B cell (primary cell): ENCODE measurements around the gene FAM149B1. TPM values are rescaled to one million over a fixed set of nuclear protein-coding genes. Genes with fewer than 3 reads are reported as not detected.

Experiments used
- ATAC-seq: fragments of 200-7000 bp; cut with Tn5 transposase; one replicate; pipeline ENCODE4 v1.10.0; 2021; ENCODE audit warnings: low read depth, mild to moderate bottlenecking, moderate number of reproducible peaks, moderate library complexity
- CTCF ChIA-PET: fragments of 350-600 bp; sonication (Branson Sonifier 250); formaldehyde crosslinking; loops from one replicate; lab custom pipeline; 2021; ENCODE audit warnings: antibody characterized with exemption, inconsistent platforms; lab: Charles Lee
- POLR2A ChIA-PET: fragments of 350-600 bp; sonication (Branson Sonifier 250); formaldehyde crosslinking; loops from one replicate; lab custom pipeline; 2021; ENCODE audit warnings: antibody characterized with exemption; lab: Charles Lee
- DNase-seq: peaks from one replicate; pipeline ENCODE4 v3.0.0; 2013
- H2AFZ ChIP-seq: 2 replicates; pipeline ENCODE4 v1.6.1; 2012; ENCODE audit warnings: mild to moderate bottlenecking, low read depth, low read length; ENCODE audit not compliant: insufficient read depth, poor library complexity, severe bottlenecking
- H3K27ac ChIP-seq, 2 donors: 1 replicate in 1 of 2; 2 replicates in 1 of 2; pipeline ENCODE4 v1.5.1; 2012 to 2013; ENCODE audit warnings: low read length in 2 of 2, mild to moderate bottlenecking in 2 of 2, moderate library complexity in 1 of 2
- H3K27me3 ChIP-seq, 4 experiments: fragments of 200-600 bp in 1 of 4; sonication (generic) in 1 of 4; replicated peaks in 1 of 4; 1 replicate in 2 of 4; 2 replicates in 2 of 4; pipeline versions ENCODE4 v1.6.1 to v1.7.0; 2013 to 2016; ENCODE audit warnings: low read length in 3 of 4, mild to moderate bottlenecking in 2 of 4, mixed read lengths in 1 of 4, moderate library complexity in 1 of 4; ENCODE audit not compliant: insufficient read depth in 4 of 4, control insufficient read depth in 3 of 4; ENCODE audit errors: control extremely low read depth in 1 of 4
- H3K36me3 ChIP-seq, 2 experiments: replicated peaks in 1 of 2; 1 replicate in 1 of 2; 2 replicates in 1 of 2; pipeline versions ENCODE4 v1.6.1 to v1.7.1; 2013; ENCODE audit warnings: low read length in 1 of 2; ENCODE audit not compliant: insufficient read depth in 2 of 2, control insufficient read depth in 1 of 2; ENCODE audit errors: control extremely low read depth in 1 of 2, extremely low read depth in 1 of 2
- H3K4me1 ChIP-seq, 2 donors: fragments of 200-600 bp in 1 of 2; sonication (generic) in 1 of 2; 1 replicate in 1 of 2; 2 replicates in 1 of 2; pipeline versions ENCODE4 v1.5.1 to v1.6.1; 2013 to 2017; ENCODE audit warnings: low read length in 2 of 2; ENCODE audit not compliant: control insufficient read depth in 2 of 2, insufficient read depth in 2 of 2
- H3K4me2 ChIP-seq: replicated peaks from 2 replicates; pipeline ENCODE3; 2012; ENCODE audit warnings: mild to moderate bottlenecking, low read depth, low read length; ENCODE audit not compliant: poor library complexity, severe bottlenecking
- H3K4me3 ChIP-seq, 5 experiments: fragments of 200-600 bp in 1 of 5; sonication (generic) in 1 of 5; 1 replicate in 3 of 5; 2 replicates in 2 of 5; pipeline versions ENCODE4 v1.5.1 to v1.7.0; 2011 to 2016; ENCODE audit warnings: low read length in 4 of 5, mild to moderate bottlenecking in 4 of 5, low read depth in 2 of 5, control low read depth in 1 of 5, moderate library complexity in 1 of 5; ENCODE audit not compliant: insufficient read depth in 1 of 5; ENCODE audit errors: control extremely low read depth in 1 of 5, extremely low read depth in 1 of 5
- H3K79me2 ChIP-seq: fragments of 200-600 bp; sonication (generic); one replicate; pipeline ENCODE4 v1.6.0; 2016; ENCODE audit warnings: low read length; ENCODE audit not compliant: control insufficient read depth, insufficient read depth
- H3K9ac ChIP-seq: fragments of 200-600 bp; sonication (generic); 2 replicates; pipeline ENCODE4 v1.6.1; 2017; ENCODE audit warnings: mild to moderate bottlenecking, low read length, moderate library complexity
- H3K9me3 ChIP-seq, 3 donors: one replicate each; pipeline versions ENCODE4 v1.6.1 to v1.7.1; 2013; ENCODE audit warnings: low read length in 2 of 3; ENCODE audit not compliant: control insufficient read depth in 2 of 3, insufficient read depth in 1 of 3; ENCODE audit errors: control extremely low read depth in 1 of 3
- H4K20me1 ChIP-seq: 2 replicates; pipeline ENCODE4 v1.6.0; 2012; ENCODE audit warnings: mild to moderate bottlenecking, low read length; ENCODE audit not compliant: insufficient read depth, control insufficient read depth, poor library complexity, severe bottlenecking
- H3K27ac Mint-ChIP-seq: one replicate; pipeline ENCODE4 v1.8.0; 2021; ENCODE audit warnings: mixed read lengths
- H3K27me3 Mint-ChIP-seq: one replicate; pipeline ENCODE4 v1.8.0; 2021; ENCODE audit warnings: mixed read lengths
- H3K4me1 Mint-ChIP-seq: one replicate; pipeline ENCODE4 v1.8.0; 2021; ENCODE audit warnings: mixed read lengths
- H3K4me3 Mint-ChIP-seq: one replicate; pipeline ENCODE4 v1.8.0; 2021; ENCODE audit warnings: mixed read lengths
- H3K9me3 Mint-ChIP-seq: one replicate; pipeline ENCODE4 v1.8.0; 2022; ENCODE audit warnings: mixed read lengths; ENCODE audit not compliant: insufficient read depth
- EZH2 ChIP-seq: IDR thresholded peaks from 2 replicates; pipeline ENCODE4 v1.6.1; 2012; ENCODE audit warnings: borderline replicate concordance, low read depth, mild to moderate bottlenecking, moderate library complexity, low read length; ENCODE audit not compliant: insufficient read depth, poor library complexity, severe bottlenecking
- WGBS: methylation state at CpG from one replicate; pipeline ENCODE4 v1.1.5; 2013; ENCODE audit warnings: missing lambda C conversion rate; ENCODE audit not compliant: insufficient coverage; 5-methylcytosine and 5-hydroxymethylcytosine counted together
- intact Hi-C: fragments of 100-400 bp; cut with micrococcal nuclease; formaldehyde crosslinking; loops from one replicate; pipeline ENCODE4 v1.10.0; 2022
- polyA plus RNA-seq: library from polyadenylated mRNA; depleted of rRNA; stranded (reverse); fragments of >200 nt; gene quantifications from 2 replicates; pipeline ENCODE4 v1.2.3, GENCODE V29; 2012
- total RNA-seq, 2 donors: library from RNA; stranded (reverse); fragments of 120-200 nt in 1 of 2; gene quantifications; 1 replicate in 1 of 2; 2 replicates in 1 of 2; pipeline versions ENCODE4 v1.2.3 to v1.2.4, GENCODE V29; 2013 to 2022
- TF ChIP-seq, protein P1 (sequence below): fragments of 200-600 bp; IDR thresholded peaks from one replicate; pipeline ENCODE4 v1.8.0; 2022; ENCODE audit warnings: antibody characterized with exemption, mild to moderate bottlenecking

Gene FAM149B1
- total and polyA plus RNA-seq, 2 donors (not counting 1 experiment from before 2014, with no cell fraction given): 22.5 to 24.3 TPM

GRCh38 chr10:73217628-73218027 is 49.7 kb downstream of the FAM149B1 start:
- TF ChIP-seq, protein P1, sequence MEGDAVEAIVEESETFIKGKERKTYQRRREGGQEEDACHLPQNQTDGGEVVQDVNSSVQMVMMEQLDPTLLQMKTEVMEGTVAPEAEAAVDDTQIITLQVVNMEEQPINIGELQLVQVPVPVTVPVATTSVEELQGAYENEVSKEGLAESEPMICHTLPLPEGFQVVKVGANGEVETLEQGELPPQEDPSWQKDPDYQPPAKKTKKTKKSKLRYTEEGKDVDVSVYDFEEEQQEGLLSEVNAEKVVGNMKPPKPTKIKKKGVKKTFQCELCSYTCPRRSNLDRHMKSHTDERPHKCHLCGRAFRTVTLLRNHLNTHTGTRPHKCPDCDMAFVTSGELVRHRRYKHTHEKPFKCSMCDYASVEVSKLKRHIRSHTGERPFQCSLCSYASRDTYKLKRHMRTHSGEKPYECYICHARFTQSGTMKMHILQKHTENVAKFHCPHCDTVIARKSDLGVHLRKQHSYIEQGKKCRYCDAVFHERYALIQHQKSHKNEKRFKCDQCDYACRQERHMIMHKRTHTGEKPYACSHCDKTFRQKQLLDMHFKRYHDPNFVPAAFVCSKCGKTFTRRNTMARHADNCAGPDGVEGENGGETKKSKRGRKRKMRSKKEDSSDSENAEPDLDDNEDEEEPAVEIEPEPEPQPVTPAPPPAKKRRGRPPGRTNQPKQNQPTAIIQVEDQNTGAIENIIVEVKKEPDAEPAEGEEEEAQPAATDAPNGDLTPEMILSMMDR: no peak
- no peak for TF ChIP-seq EZH2
- Histone ChIP-seq H3K4me3 (no peak overlapping the region), H3K27me3 (no peaks in the 10 kb centered on the region), H3K9me3 (peaks cover 0 to 3% (median 0%) of the 10 kb centered on the region in 3 donors), H3K27ac (no peak overlapping the region), H3K36me3 (peaks cover 4 to 19% of the 10 kb centered on the region in 2 experiments), H3K9ac (no peak overlapping the region), H3K4me2 (no peak overlapping the region), H3K79me2 (no peaks in the 10 kb centered on the region), H4K20me1 (no peaks in the 10 kb centered on the region), H2AFZ (no peak overlapping the region), H3K4me1 (no peaks in the 10 kb centered on the region)
- ATAC-seq (no peak), DNase-seq (no peak)
- WGBS: 80% methylated on average over 1 of the region's 2 CpGs
- H3K4me3 Mint-ChIP-seq: no peak overlapping the region
- H3K27me3 Mint-ChIP-seq: no peaks in the 10 kb centered on the region
- peaks cover 3% of the 10 kb centered on the region for H3K9me3 Mint-ChIP-seq
- ChIA-PET POLR2A (no interaction called here), CTCF (no interaction called here)
- intact Hi-C loops: no loop called here
- H3K27ac Mint-ChIP-seq: no peak overlapping the region
- H3K4me1 Mint-ChIP-seq: peaks cover 5% of the 10 kb centered on the region

GRCh38 chr10:73218431-73219191 is 50.7 kb downstream of the FAM149B1 start:
- Histone ChIP-seq H3K4me3 (no peak overlapping the region), H3K79me2 (no peaks in the 10 kb centered on the region), H3K4me1 (no peaks in the 10 kb centered on the region), H3K36me3 (peaks cover 4 to 19% of the 10 kb centered on the region in 2 experiments), H3K4me2 (no peak overlapping the region), H3K9me3 (peaks cover 0 to 3% (median 0%) of the 10 kb centered on the region in 3 donors), H2AFZ (no peak overlapping the region), H3K27ac (no peak overlapping the region), H3K9ac (no peak overlapping the region), H3K27me3 (no peaks in the 10 kb centered on the region), H4K20me1 (no peaks in the 10 kb centered on the region)
- H3K4me3 Mint-ChIP-seq: no peak overlapping the region
- peaks cover 5% of the 10 kb centered on the region for H3K4me1 Mint-ChIP-seq
- H3K27me3 Mint-ChIP-seq: no peaks in the 10 kb centered on the region
- H3K27ac Mint-ChIP-seq: no peak overlapping the region
- 93% methylated on average over 2 of the region's 2 CpGs for WGBS
- ATAC-seq (no peak), DNase-seq (peak; percentile 10)
- ChIA-PET CTCF (no interaction called here), POLR2A (no interaction called here)
- peaks cover 3% of the 10 kb centered on the region for H3K9me3 Mint-ChIP-seq
- intact Hi-C loops: no loop called here
- TF ChIP-seq, protein P1: peak; percentile 37
- TF ChIP-seq EZH2: no peak
